OCI-LY7 (cell line): Measurements from ENCODE around the gene PALD1. TPM values are rescaled to one million over a fixed set of nuclear protein-coding genes. Genes with fewer than 3 reads are reported as not detected.

Experiments used
- BruUV-seq: library from RNA; stranded (reverse); fragments of 400-500 nt; replicated peaks from 2 replicates; lab custom pipeline; 2021; lab: Mats Ljungman, UMichigan
- CTCF ChIA-PET: fragments of 300-600 bp; sonication (Branson Sonifier 250); formaldehyde crosslinking; loops from one replicate; lab custom pipeline; 2022; ENCODE audit warnings: antibody characterized with exemption; ENCODE audit not compliant: unreplicated experiment; lab: Charles Lee
- POLR2A ChIA-PET: fragments of 300-600 bp; sonication (Branson Sonifier 250); formaldehyde crosslinking; loops from one replicate; lab custom pipeline; 2022; ENCODE audit warnings: antibody characterized with exemption; lab: Charles Lee
- DNase-seq: peaks from one replicate; pipeline ENCODE4 v3.0.0-alpha.2; 2015; ENCODE audit warnings: low spot score
- H2AFZ ChIP-seq: fragments of 200-600 bp; sonication (generic), shearing (Covaris generic); 2 replicates; pipeline ENCODE4 v1.6.1; 2014; ENCODE audit warnings: mild to moderate bottlenecking, antibody characterized with exemption, low read length, moderate library complexity
- H3K27ac ChIP-seq: fragments of 200-600 bp; sonication (generic); 2 replicates; pipeline ENCODE4 v1.5.1; 2014; ENCODE audit warnings: mixed run types, low read depth, mild to moderate bottlenecking, moderate library complexity, low read length, inconsistent platforms; ENCODE audit not compliant: poor library complexity, severe bottlenecking
- H3K36me3 ChIP-seq: fragments of 200-600 bp; sonication (generic); 2 replicates; pipeline ENCODE4 v1.6.1; 2014; ENCODE audit warnings: mild to moderate bottlenecking, antibody characterized with exemption, low read length, moderate library complexity, mixed read lengths; ENCODE audit not compliant: insufficient read depth
- H3K4me1 ChIP-seq: fragments of 200-600 bp; sonication (generic); 2 replicates; pipeline ENCODE4 v1.5.1; 2014; ENCODE audit warnings: mild to moderate bottlenecking, low read length; ENCODE audit not compliant: insufficient read depth, poor library complexity, severe bottlenecking
- H3K4me2 ChIP-seq: fragments of 200-600 bp; sonication (generic); 2 replicates; pipeline ENCODE4 v1.6.1; 2014; ENCODE audit warnings: mild to moderate bottlenecking, low read length
- H3K4me3 ChIP-seq: fragments of 200-600 bp; sonication (generic); 2 replicates; pipeline ENCODE4 v1.5.1; 2014; ENCODE audit warnings: mild to moderate bottlenecking, low read depth, low read length; ENCODE audit not compliant: poor library complexity, severe bottlenecking
- H3K79me2 ChIP-seq: fragments of 200-600 bp; sonication (generic); 2 replicates; pipeline ENCODE4 v1.6.1; 2016; ENCODE audit warnings: low read depth, mild to moderate bottlenecking, low read length, moderate library complexity, mixed read lengths; ENCODE audit not compliant: insufficient read depth
- H3K9me2 ChIP-seq: fragments of 200-600 bp; sonication (generic); 2 replicates; pipeline ENCODE4 v1.6.1; 2016; ENCODE audit warnings: mild to moderate bottlenecking, low read length, mixed read lengths; ENCODE audit not compliant: insufficient read depth
- H3K9me3 ChIP-seq: fragments of 200-600 bp; sonication (generic); 2 replicates; pipeline ENCODE4 v1.6.1; 2014; ENCODE audit warnings: mild to moderate bottlenecking, mixed run types, low read length, mixed read lengths
- H4K20me1 ChIP-seq: fragments of 200-600 bp; sonication (generic); 2 replicates; pipeline ENCODE4 v1.6.1; 2014; ENCODE audit warnings: mild to moderate bottlenecking, antibody characterized with exemption, low read length, moderate library complexity, mixed read lengths; ENCODE audit not compliant: insufficient read depth
- CTCF ChIP-seq: fragments of 200-600 bp; sonication (generic); conservative IDR thresholded peaks from 2 replicates; pipeline ENCODE4 v1.5.1; 2014; ENCODE audit warnings: mild to moderate bottlenecking, antibody characterized with exemption, low read length, moderate library complexity, mixed read lengths
- EZH2phosphoT487 ChIP-seq: fragments of 200-600 bp; sonication (generic); IDR thresholded peaks from 2 replicates; pipeline ENCODE4 v1.6.1; 2018; ENCODE audit warnings: low read depth, borderline replicate concordance, mild to moderate bottlenecking, mixed run types, antibody characterized with exemption, low read length, moderate library complexity, mixed read lengths
- intact Hi-C: fragments of 100-400 bp; cut with micrococcal nuclease; formaldehyde crosslinking; loops from one replicate; pipeline ENCODE4 v1.10.0; 2022; ENCODE audit not compliant: unreplicated experiment
- total RNA-seq, 2 experiments: library from RNA; depleted of rRNA in 1 of 2; stranded (reverse); fragments of >200 nt in 1 of 2; shearing (Covaris generic) in 1 of 2; gene quantifications; 2 replicates each; pipeline ENCODE4 v1.2.3, GENCODE V29; 2014 to 2022

The PALD1 gene
- total RNA-seq, 2 experiments from 2014 or later, result 52.7 to 66.7 TPM

- ChIA-PET POLR2A (interaction anchor here (0.6 kb wide), 2 partner anchors 134 to 220 kb away, joined by 3 read pairs; no protein-coding TSS in a partner anchor), CTCF (no interaction called here)
- Histone ChIP-seq H3K4me2 (no peak overlapping the region), H3K27ac (no peak overlapping the region), H3K9me2 (no peaks in the 10 kb centered on the region), H3K79me2 (no peaks in the 10 kb centered on the region), H3K9me3 (no peaks in the 10 kb centered on the region), H3K36me3 (no peaks in the 10 kb centered on the region), H3K4me3 (no peak overlapping the region), H3K4me1 (peaks cover 11% of the 10 kb centered on the region), H4K20me1 (no peaks in the 10 kb centered on the region), H2AFZ (no peak overlapping the region)
- no peak for TF ChIP-seq CTCF
- TF ChIP-seq EZH2phosphoT487, result no peak
- intact Hi-C loops, result no loop called here
- no TSS peak for BruUV-seq
- DNase-seq, result no peak
Measured at GRCh38 chr10:70596860-70597809, 118.6 kb downstream of the PALD1 start.

GRCh38 chr10:70597856-70598815, 119.6 kb downstream of the PALD1 start:
- Histone ChIP-seq H3K79me2 (no peaks in the 10 kb centered on the region), H2AFZ (no peak overlapping the region), H3K4me1 (peaks cover 19% of the 10 kb centered on the region), H3K9me2 (no peaks in the 10 kb centered on the region), H3K4me2 (no peak overlapping the region), H3K4me3 (no peak overlapping the region), H3K27ac (no peak overlapping the region), H3K36me3 (no peaks in the 10 kb centered on the region), H3K9me3 (no peaks in the 10 kb centered on the region), H4K20me1 (no peaks in the 10 kb centered on the region)
- CTCF ChIA-PET, result no interaction called here
- no peak for TF ChIP-seq CTCF
- no peak for TF ChIP-seq EZH2phosphoT487
- no peak for DNase-seq
- POLR2A ChIA-PET, result interaction anchor here (0.6 kb wide), 2 partner anchors 135 to 219 kb away, joined by 3 read pairs; no protein-coding TSS in a partner anchor
- intact Hi-C loops, result no loop called here
- BruUV-seq, result no TSS peak
